ENCODE data around the gene TP73.

DNA sequence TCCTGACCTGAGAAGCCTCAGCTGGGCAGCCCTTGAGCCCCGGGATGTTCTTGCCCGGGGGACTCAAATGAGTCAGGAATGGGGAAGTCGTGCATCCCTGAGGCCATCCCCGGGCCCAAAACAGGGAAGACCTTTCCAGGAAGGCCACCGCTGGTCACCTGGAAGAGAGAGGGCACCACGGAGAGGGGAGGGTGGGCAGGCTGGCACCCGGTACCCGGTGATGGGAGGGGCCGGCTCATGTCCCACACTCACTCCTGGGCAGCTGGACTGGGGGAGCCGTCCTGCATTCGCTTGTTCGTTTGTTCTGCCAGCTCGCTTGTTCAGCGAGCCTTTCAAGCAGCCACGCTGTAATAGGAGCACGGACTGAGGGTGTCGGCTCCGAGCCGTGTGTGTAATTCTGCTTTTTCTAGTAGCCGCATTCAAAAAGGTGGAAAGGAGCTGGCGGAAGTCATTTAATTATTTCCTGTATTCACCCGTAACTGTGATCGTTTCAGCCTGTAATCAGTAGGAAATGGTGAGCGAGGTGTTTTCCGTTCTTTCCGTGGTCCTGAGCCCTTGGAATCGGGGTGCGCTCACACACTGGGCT is 51.6 kb downstream of the TP73 start:
- TF ChIP-seq, protein P1, sequence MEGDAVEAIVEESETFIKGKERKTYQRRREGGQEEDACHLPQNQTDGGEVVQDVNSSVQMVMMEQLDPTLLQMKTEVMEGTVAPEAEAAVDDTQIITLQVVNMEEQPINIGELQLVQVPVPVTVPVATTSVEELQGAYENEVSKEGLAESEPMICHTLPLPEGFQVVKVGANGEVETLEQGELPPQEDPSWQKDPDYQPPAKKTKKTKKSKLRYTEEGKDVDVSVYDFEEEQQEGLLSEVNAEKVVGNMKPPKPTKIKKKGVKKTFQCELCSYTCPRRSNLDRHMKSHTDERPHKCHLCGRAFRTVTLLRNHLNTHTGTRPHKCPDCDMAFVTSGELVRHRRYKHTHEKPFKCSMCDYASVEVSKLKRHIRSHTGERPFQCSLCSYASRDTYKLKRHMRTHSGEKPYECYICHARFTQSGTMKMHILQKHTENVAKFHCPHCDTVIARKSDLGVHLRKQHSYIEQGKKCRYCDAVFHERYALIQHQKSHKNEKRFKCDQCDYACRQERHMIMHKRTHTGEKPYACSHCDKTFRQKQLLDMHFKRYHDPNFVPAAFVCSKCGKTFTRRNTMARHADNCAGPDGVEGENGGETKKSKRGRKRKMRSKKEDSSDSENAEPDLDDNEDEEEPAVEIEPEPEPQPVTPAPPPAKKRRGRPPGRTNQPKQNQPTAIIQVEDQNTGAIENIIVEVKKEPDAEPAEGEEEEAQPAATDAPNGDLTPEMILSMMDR (conservative IDR thresholded peaks at IDR 0.05; ENCODE audit: low read depth, low read length): no peak
- no peak for TF ChIP-seq EZH2 (IDR thresholded peaks at IDR 0.05; ENCODE audit: borderline replicate concordance, low read depth, low read length, poor library complexity, severe bottlenecking)

Measured in A673 (cell line).